ENCODE data around the gene PIGU.
"Not testable (repeated sequence)": the region's sequence is repeated elsewhere in the genome, so short reads cannot be mapped to it uniquely, and the experiment has no call there.

The PIGU gene

GRCh38 chr20:34706912-34707784, 30.3 kb upstream of the PIGU start:
- no peak for DNase-seq

GRCh38 chr20:34706302-34706875, 29.5 kb upstream of the PIGU start:
- DNase-seq, result no peak

DNA sequence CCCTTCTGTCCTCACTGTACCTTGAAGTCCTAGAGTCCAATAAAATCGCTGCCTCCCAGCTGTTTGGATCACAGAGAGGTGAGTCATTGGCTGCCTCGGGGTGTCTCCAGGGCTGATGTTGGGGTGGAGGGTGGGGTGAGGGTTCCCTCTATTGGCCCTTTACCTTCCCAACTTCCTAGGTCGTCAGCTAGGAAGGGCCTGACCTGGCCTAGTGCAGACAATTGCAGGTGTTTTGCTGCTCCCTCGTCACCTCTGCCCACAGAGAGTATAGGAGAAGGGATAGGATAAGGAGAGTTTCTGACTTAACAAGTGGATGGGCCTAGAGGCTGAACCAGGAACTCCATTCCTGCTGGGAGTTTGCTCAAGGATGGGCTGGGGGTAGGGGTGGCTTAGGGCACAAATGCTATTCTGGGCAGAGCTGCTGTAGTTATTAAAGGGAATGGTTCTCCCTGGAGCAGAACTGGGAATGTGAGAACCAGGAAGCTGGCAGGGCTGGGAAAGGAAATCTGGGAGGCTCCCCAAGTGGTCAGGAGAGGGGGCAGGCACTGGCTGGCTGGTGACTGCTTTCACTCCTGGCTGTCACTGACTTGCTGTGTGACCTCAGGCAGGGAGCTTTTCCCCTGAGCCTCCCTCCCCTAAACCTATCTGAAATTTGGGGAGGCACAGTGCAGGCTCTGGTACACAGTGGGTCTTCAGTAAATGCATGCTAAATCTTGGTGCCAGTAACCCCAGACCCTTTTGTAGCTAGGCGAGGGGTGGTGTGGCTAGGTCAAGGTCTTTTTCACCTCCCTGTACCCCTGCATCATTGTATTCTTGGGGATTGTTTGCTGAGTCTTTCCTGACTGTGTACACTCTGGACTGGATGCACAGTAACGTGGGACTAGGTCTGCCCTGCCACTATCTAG, 28.8 kb upstream of the PIGU start:
- DNase-seq, result peak; percentile 41 to 49

DNA sequence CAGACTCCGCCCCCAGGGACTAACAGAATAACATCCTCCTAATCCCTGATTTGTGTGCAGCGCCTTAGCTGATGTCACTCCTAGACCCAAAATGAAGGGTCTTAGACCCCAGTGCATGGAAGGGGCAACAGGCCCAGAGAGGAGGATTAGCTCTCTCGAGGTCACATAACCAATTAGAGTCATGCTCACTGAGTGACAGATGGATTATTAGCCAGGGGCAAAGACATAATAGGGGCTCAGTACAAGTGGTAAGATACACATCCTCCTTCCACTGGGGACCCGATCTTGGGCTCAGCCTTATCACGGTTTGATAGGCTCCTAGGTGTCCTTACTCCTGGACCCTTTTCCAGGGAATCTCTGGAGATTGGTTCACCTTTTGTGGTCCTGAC, 28.1 kb upstream of the PIGU start:
- no peak for DNase-seq

- peak; percentile 91 to 95 for DNase-seq
These were observed 27.5 kb upstream of the PIGU start, which contains the start of gene TP53INP2 for GRCh38 chr20:34704177-34705007. Gene TP53INP2, plus strand, starts transcription at chr20:34704344. Its CDS starts 4,396 bp downstream, at chr20:34708740.

- peak; percentile 27 to 50 for DNase-seq
These were observed 26.7 kb upstream of the PIGU start for GRCh38 chr20:34703424-34704176.

GRCh38 chr20:34703061-34703423, 26.1 kb upstream of the PIGU start:
- DNase-seq, result no peak

DNA sequence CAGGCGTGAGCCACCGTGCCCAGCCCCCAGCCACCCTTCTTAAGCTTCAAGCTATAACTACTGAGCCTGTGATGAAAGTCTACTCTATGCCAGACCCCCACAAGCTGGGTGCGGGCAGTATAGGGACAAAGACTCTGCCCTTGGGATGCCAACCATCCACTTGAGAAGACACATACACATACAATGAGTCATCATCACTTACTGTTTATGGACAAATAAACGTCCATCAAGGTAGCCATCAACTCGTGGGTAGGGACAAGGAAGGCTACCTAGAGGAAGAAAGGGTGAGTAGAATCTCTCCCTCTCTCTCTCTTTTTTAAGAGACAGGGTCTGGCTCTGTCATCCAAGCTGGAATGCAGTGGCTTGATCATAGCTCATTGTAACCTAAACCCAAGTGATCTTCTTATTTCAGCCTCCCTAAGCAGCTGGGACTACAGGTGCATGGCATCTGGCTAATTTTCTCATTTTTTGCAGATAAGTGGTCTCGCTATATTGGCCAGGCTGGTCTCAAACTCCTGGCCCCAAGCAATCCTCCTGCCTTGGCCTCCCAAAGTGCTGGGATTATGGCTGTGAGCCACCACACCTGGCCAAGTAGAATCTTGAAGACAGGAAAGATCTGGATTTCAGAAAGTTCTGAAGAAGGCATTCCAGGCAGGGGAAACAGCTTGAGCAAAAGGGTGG, 24.7 kb upstream of the PIGU start:
- no peak for DNase-seq

DNA sequence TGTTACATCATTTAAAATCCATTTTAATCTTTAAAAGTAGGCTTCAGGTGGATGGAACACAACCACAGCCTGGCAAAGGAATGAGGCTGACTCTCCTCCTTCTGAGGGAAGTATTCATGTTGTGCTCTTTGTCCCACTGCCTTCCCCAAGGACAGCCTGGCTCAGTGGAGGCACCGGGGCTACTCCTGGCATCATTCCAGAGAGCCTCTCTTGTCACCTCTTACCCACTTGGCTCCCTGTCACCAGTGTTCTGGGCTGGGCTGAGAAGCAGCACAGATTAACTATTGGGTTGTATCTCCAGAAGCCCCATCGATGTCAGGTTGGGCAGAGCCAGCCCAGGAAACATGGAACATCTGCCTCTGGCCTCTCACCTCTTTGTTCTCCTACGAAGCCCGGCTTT, 16.5 kb upstream of the PIGU start:
- DNase-seq, result no peak

DNA sequence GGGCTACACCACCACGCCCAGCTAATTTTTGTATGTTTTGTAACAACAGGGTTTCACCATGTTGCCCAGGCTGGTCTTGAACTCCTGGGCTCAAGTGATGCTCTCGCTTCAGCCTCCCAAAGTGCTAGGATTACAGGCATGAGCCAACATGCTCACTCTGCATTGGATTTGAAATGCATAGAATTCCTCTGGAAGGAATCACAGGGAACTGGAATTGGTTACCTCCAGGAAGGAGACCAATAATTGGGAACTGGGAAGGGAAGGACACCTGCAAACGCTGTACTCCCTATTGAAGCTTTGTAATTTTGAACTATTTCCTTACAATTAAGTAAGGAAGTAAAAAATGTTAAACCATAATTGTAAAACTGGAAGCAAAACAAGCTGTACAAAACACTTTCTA, 14.9 kb upstream of the PIGU start:
- no peak for DNase-seq

DNA sequence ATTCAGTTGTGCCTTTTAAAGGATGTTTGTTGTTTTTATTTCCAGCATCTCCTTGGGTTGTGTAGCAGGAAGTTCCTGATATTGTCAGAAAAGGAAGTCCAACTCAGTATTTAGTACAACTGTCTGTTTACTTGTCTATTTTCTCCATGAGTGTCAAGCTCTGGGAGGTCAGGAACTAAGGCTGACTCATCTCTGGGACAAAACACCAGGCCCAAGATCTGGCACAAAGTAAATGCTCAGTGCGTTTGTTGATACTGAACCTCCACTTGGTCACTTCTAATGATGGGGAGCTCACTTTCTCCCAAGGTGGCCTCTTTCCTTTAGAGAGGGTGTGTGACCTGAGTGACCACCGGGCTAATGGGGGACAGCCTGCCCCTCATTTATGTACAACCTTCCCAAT, 12.6 kb upstream of the PIGU start:
- DNase-seq, result peak; percentile 33 to 47

DNA sequence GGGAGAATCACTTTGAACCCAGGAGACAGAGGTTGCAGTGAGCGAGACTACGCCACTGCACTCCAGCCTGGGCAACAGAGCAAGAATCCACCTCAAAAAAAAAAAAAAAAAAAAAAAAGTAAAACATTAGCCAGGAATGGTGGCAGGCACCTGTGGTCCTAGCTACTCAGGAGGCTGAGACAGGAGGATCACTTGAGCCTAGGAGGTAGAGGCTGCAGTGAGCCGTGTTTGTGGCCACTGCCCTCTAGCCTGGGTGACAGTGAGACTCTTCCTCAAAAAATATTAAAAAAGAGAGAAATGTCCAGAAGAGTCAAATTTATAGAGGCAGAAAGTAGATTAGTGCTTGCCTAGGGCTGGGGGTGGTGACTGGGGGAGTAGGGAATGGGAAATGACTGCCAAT, 6.8 kb upstream of the PIGU start:
- no peak for DNase-seq

DNA sequence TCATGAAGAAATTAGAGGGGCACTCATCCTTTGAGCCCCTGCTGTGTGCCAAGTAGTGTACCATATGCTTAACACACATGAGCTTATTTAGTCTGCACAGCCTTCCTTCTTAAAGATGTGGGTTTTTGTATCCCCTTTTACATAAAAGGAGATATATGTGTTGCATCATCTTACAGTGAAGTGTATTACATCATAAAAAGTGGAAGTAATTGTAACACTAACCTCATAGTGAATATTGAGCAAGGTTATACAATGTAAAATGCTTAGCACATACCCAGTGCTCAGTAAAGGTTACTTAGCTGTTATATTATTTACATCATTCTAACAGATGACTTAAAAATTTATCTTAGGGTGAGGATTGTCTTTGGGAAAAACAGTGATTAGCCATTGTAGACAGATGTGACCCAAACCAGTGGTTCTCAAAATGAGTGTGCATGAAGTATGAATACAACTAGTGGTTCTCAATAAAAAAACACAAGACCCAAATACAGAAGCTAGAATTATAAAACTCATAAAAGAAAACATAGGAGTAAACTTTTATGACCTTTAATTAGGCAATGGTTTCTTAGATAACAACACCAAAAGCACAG, 3.8 kb upstream of the PIGU start:
- peak; percentile 81 to 93 for DNase-seq

DNA sequence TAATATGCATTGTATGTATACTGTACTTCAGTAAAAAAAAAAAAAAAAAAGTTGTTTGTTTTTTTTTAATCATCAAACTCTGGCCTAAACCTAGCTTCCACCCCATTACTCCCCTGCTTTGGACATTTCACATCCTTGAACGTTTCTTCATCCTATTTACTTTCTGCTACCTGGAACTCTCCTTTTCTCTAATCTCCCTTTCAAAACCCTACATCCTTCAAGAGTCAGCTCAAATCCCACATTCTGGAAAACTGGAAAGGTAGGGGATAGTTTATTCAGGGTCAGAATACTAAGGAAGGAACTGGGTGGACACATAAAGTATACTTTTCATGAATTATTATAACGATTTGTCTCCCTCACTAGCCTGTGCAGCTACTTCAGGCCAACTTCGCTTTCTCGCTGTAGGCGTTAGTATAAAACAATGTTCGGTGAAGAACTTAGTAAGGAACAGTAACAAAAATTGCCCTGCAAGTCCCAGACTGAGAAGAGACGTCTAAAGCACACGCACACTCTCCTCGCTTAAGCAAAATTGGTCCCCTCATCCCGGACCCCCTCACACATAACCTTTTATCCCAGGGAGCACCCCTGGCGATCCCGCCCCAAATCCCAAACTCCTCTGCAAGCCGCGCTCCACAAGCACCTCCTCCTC, 775 bp downstream of the PIGU start:
- peak in 1 of 2 donors; percentile 5 for DNase-seq

- no peak for DNase-seq
These were observed 1.3 kb downstream of the PIGU start for GRCh38 chr20:34675561-34675960.

GRCh38 chr20:34673412-34673811, 3.5 kb downstream of the PIGU start:
- DNase-seq, result no peak

DNA sequence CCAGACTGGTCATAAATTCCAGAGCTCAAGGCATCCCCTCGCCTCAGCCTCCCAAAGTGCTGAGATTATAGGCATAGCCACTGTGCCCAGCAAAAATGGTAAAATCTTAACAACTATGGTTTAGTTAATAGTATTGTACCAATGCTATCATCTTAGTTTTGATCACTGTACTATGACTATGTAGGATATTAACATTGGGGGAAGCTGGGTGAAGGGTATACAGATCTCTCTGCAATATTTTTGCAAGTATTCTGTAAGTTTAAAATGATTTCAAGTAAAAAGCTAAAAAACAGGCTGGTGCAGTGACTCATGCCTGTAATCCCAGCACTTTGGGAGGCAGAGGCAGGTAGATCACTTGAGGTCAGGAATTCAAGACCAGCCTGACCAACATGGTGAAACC, 7.8 kb downstream of the PIGU start:
- DNase-seq, result no peak

DNA sequence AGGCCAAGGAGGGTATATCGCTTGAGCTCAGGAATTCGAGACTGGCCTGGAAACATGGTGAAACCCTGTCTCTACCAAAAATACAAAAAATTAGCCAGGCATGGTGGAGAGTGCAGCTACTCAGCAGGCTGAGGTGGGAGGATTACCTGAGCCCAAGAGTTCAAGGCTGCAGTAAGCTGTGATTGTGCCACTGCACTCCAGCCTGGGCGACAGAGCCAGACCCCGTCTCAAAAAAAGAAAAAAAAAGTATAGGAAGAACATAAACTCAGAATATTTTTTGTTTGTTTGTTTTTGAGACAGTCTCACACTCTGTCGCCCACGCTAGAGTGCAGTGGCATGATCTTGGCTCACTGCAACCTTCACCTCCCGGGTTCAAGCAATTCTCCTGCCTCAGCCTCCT, 12.1 kb downstream of the PIGU start:
- not testable (repeated sequence) for DNase-seq

GRCh38 chr20:34663213-34663943, 13.5 kb downstream of the PIGU start:
- no peak for DNase-seq

All from inflammatory macrophage treated with lipopolysaccharide for 1 hour (primary cell).